SK-N-SH treated with all-trans-retinoic acid at 6 μM for 48 hours (cell line): ENCODE data around the gene GMEB2.

Source experiments
- BACH2 ChIP-seq: fragments of 250-450 bp; sonication (Bioruptor Pico); IDR thresholded peaks from 2 replicates; pipeline ENCODE4 v1.9.0; 2021; ENCODE audit warnings: mild to moderate bottlenecking, borderline replicate concordance
- PATZ1 ChIP-seq: fragments of 250-450 bp; sonication (Bioruptor Pico); IDR thresholded peaks from 2 replicates; pipeline ENCODE4 v1.8.0; 2020; ENCODE audit warnings: mild to moderate bottlenecking, moderate library complexity, borderline replicate concordance
- POU6F1 ChIP-seq: fragments of 250-450 bp; sonication (Bioruptor Pico); IDR thresholded peaks from 2 replicates; pipeline ENCODE4 v1.8.0; 2021; ENCODE audit warnings: low read depth, mild to moderate bottlenecking, moderate library complexity, borderline replicate concordance
- ZFP3 ChIP-seq: fragments of 250-450 bp; sonication (Bioruptor Pico); IDR thresholded peaks from 2 replicates; pipeline ENCODE4 v1.5.0; 2020; ENCODE audit warnings: mild to moderate bottlenecking, moderate library complexity
- ZNF8 ChIP-seq: fragments of 450-650 bp; formaldehyde crosslinking; IDR thresholded peaks from 2 replicates; pipeline ENCODE4 v1.5.0; 2020; ENCODE audit warnings: mild to moderate bottlenecking, moderate library complexity

- TF ChIP-seq ZFP3 (CRISPR knock-in tag) (no peak), PATZ1 (CRISPR knock-in tag) (no peak), BACH2 (CRISPR knock-in tag) (no peak), ZNF8 (CRISPR knock-in tag) (no peak), POU6F1 (CRISPR knock-in tag) (no peak)
Observed at GRCh38 chr20:63556873-63557478, 69.9 kb downstream of the GMEB2 start.
